SH-SY5Y (cell line): ENCODE measurements around the gene PCNT.

Source experiments
- GATA2 ChIP-seq: IDR thresholded peaks from 2 replicates; pipeline ENCODE4 v1.6.1; 2011; ENCODE audit warnings: mild to moderate bottlenecking, low read depth, low read length
- GATA3 ChIP-seq: IDR thresholded peaks from 2 replicates; pipeline ENCODE4 v1.6.1; 2011; ENCODE audit warnings: low read depth, mild to moderate bottlenecking, low read length, moderate library complexity

PCNT gene

GRCh38 chr21:46482846-46483231, 158.9 kb downstream of the PCNT start:
- TF ChIP-seq GATA3 (no peak), GATA2 (no peak)

DNA sequence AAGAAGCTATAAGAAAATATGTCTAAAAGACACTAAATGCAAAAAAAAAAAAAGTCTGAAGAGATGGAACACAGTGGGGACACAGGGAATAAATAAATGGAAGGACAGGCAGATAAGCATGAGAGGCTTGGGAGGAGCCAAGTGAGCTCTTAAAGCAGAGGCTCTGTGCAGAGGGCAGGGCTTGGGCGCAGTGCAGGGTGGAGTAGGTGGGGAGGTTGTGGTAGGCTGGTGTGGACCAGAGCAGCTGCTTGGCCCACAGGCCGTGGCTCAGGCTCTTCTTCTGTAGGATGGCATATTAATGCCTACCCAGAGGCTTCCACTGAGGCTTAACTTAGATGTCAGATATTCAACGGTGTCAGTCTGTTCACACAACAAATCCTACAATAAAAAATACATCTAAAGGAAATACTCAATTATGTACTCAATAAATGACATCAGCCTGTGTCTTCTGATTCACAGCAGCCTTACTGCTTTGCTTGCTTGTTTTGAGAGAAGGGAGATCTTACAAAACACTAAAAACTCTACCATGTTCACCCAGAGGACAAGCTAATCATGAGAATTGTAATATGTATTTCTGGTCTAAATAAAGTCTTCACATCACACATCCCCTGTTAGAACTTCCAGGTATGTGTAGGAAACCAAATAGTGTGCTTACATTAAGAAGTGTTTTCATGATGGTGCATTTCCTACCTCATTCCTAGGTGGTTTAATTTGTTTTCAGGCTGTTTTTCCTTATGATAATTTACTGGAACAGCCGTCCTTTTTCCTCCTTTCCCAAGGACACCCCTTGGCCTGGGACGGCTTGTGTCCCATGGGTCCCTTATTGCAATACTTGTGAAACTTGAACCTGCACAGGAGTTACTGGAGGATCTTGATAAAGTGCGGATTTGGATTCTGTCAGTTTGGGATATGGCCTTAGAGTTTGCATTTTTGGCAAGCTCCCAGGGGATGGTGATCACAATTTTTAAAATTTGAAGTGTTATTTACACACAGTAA, 159.6 kb downstream of the PCNT start:
- TF ChIP-seq GATA2 = no peak
- TF ChIP-seq GATA3 = no peak

DNA sequence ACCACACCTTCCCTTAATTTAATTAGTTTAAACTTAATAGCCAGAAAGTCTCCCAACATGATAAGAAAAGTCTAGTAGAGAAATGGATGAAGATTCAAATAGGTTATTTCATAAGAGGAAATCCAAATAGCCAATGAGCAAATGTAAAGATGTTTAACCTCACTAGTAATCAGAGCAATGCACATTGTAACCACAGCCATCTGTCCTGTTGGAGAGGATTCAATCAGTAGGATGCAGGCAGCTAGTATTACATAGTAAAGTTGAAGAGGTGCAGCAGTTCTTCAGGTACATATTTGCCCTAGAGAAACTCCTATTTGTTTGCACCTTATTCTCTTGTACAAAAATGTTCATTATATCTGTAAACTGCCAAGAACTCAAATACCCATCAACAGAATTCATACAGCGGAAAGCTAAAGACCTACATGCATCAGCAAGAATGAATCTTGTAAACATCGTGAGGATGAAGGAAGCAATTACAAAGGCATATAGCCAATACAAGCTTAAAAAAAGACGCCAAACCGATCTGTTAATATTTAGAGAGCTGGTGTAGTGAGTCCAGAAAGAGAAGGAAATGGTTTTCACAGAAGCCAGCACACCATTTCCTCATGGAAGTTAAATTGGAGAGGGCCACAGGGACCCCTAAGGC, 162.6 kb downstream of the PCNT start:
- TF ChIP-seq GATA2 (no peak), GATA3 (no peak)

DNA sequence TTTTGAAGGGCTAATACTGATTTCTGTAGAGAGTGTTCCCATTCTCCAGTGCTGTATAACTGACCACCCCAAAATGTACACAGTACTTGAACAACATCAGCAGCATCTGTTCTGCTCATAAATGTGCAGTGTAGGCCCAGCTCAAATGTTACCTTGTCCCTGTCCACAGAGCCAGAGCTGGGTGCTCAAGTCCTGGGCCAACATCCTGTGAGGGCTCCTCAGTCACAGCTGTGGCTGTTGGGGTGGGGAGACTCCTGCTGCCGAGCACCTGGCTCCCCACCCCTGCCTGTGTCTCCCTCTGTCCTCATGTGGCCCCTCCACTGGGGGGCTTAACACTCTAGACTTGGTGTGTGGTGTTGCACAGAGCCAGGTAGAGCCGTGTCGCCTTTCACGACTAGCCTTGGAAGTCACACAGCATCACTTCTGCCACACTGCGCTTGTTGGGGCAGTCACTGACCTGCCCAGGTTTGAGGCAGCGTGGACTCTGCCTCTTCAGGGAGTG, 165.3 kb downstream of the PCNT start:
- TF ChIP-seq GATA3 = no peak

GRCh38 chr21:46489800-46490199, 165.8 kb downstream of the PCNT start:
- TF ChIP-seq GATA3 (no peak), GATA2 (no peak)

DNA sequence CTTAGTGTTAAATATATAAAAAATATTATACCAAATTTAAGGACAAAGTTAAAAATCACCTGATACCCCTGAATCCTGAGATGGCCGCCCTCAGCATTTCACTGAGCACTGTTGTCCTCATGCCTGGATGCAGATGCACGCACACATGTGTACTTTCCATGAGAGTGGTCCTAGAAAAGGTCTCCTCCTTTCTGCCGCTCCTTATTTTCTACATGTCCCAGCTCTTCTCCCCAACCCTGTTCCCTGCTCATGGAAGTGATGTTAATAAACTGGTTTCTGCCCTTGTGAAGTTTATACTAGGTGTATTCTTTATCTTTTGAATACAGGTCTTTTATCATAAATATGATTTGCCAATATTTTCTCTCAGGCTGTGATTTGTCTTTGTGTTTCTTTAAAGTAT, 167.6 kb downstream of the PCNT start:
- TF ChIP-seq GATA3 (no peak), GATA2 (no peak)

GRCh38 chr21:46492851-46493250, 168.9 kb downstream of the PCNT start:
- TF ChIP-seq GATA3 (no peak), GATA2 (no peak)

DNA sequence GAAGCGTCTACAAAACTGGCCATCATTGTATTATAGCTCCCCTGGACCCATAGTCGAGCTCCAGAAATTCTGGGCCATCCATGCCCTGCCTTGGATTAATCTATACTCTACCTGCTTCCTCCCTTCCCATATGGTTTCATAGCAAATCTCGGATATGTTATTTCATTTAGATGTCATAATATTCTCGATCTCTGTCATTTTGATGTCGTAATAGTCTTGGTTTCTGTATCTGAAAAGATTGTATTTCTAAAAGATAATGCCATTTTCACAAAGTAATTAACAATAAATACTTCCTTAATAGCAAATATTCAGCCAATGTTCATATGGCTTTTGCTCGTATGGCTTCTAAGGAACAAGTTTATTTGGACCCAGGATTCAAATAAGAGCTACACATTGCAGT, 169.9 kb downstream of the PCNT start:
- TF ChIP-seq GATA3 = no peak
- TF ChIP-seq GATA2 = no peak
